NT2/D1 (cell line): Measurements from ENCODE around the gene SAMD8.

Source experiments
- SUZ12 ChIP-seq: IDR thresholded peaks from 2 replicates; pipeline ENCODE4 v1.6.1; 2011; ENCODE audit not compliant: insufficient read length, insufficient read depth; ENCODE audit errors: extremely low read depth
- YY1 ChIP-seq: IDR thresholded peaks from 2 replicates; pipeline ENCODE4 v1.6.1; 2011; ENCODE audit not compliant: insufficient read length, insufficient read depth
- ZNF274 ChIP-seq: IDR thresholded peaks from 2 replicates; pipeline ENCODE4 v1.6.1; 2011; ENCODE audit warnings: mild to moderate bottlenecking, low read depth, low read length

- TF ChIP-seq ZNF274 (no peak), SUZ12 (no peak), YY1 (no peak)
These were observed 41.0 kb upstream of the SAMD8 start for GRCh38 chr10:75070476-75070875.
